Activated T-helper 1 cell treated with anti-CD3 and anti-CD28 coated beads, Interleukin-12 subunit alpha, Interleukin-12 subunit beta, Interleukin-2, Interleukin-4 antibody, amounts not matched to agents 30 ng/mL and 10 ng/mL and 1 ng/mL, durations not matched to agents 14 hours and 24 hours and 36 hours (primary cell): ENCODE data around the gene KLHL10. TPM values are rescaled to one million over a fixed set of nuclear protein-coding genes. Genes with fewer than 3 reads are reported as not detected.

Experiments
- total RNA-seq: library from RNA; stranded (reverse); gene quantifications from 2 replicates; pipeline ENCODE4 v1.2.3, GENCODE V29; 2022

The KLHL10 gene
- total RNA-seq, 1 donor from 2014 or later: not detected

Other genes starting within 250 kb of the KLHL10 start
- not detected in 2 replicates for gene KRT16, start 225.1 kb upstream of the KLHL10 start, total RNA-seq
- 0.24 TPM in 1 of 2 replicates, not detected in the other for gene KRT17, start 213.2 kb upstream of the KLHL10 start, total RNA-seq
- 876 and 893 TPM in 2 replicates for gene EIF1, start 148.9 kb upstream of the KLHL10 start, total RNA-seq
- not detected in 2 replicates for gene GAST, start 125.5 kb upstream of the KLHL10 start, total RNA-seq
- not detected in 2 replicates for gene HAP1, start 103.2 kb upstream of the KLHL10 start, total RNA-seq
- gene JUP, start 51.1 kb upstream of the KLHL10 start, total RNA-seq: 0.12 and 0.39 TPM in 2 replicates
- gene P3H4, start 25.9 kb upstream of the KLHL10 start, total RNA-seq: 4.1 and 5.0 TPM in 2 replicates
- 0.62 and 1.1 TPM in 2 replicates for gene FKBP10, start 24.8 kb upstream of the KLHL10 start, total RNA-seq
- 40.8 and 44.5 TPM in 2 replicates for gene NT5C3B, start 1.6 kb upstream of the KLHL10 start, total RNA-seq
- 20.0 and 21.7 TPM in 2 replicates for gene KLHL11, start 27.6 kb downstream of the KLHL10 start, total RNA-seq
- gene ACLY, start 81.1 kb downstream of the KLHL10 start, total RNA-seq: 200 and 211 TPM in 2 replicates
- 0.39 and 0.73 TPM in 2 replicates for gene ODAD4, start 92.8 kb downstream of the KLHL10 start, total RNA-seq
- gene CNP, start 129.0 kb downstream of the KLHL10 start, total RNA-seq: 89.1 and 89.8 TPM in 2 replicates
- 124 and 129 TPM in 2 replicates for gene DNAJC7, start 179.6 kb downstream of the KLHL10 start, total RNA-seq
- gene NKIRAS2, start 182.3 kb downstream of the KLHL10 start, total RNA-seq: 32.6 and 36.3 TPM in 2 replicates
- 0.05 TPM in 2 replicates for gene C17orf113, start 212.8 kb downstream of the KLHL10 start, total RNA-seq